HepG2 (cell line): ENCODE results near the gene PPP1R13L. TPM values are rescaled to one million over a fixed set of nuclear protein-coding genes. Genes with fewer than 3 reads are reported as not detected.
A peak's percentile ranks its signal among the peaks of the same experiment; 100 is the strongest.

Experiments
- ARID3A ChIP-seq: IDR thresholded peaks from 2 replicates; pipeline ENCODE4 v1.6.1; 2012; ENCODE audit warnings: low read depth, low read length, improper control_type of control experiment
- CSRNP2 ChIP-seq: sonication (generic); formaldehyde crosslinking; conservative IDR thresholded peaks from 2 replicates; pipeline ENCODE4 v1.8.0; 2022; ENCODE audit warnings: low read depth, missing genetic modification reagents
- JARID2 ChIP-seq: sonication (generic); formaldehyde crosslinking; IDR thresholded peaks from 2 replicates; pipeline ENCODE4 v1.8.1; 2023; ENCODE audit warnings: missing genetic modification reagents, inconsistent platforms; ENCODE audit not compliant: insufficient replicate concordance
- JUNB ChIP-seq: sonication (generic); formaldehyde crosslinking; IDR thresholded peaks from 2 replicates; pipeline ENCODE4 v1.8.0; 2022; ENCODE audit warnings: missing genetic modification reagents, mild to moderate bottlenecking, borderline replicate concordance
- MBNL3 ChIP-seq: fragments of 250-450 bp; sonication (Bioruptor Pico); conservative IDR thresholded peaks from 2 replicates; pipeline ENCODE4 v1.8.0; 2022; ENCODE audit warnings: mild to moderate bottlenecking, inconsistent platforms
- MNT ChIP-seq: fragments of 450-650 bp; IDR thresholded peaks from 2 replicates; pipeline ENCODE4 v1.6.1; 2016
- MTF2 ChIP-seq: sonication (generic); formaldehyde crosslinking; IDR thresholded peaks from 2 replicates; pipeline ENCODE4 v1.5.0; 2020; ENCODE audit warnings: missing genetic modification reagents, borderline replicate concordance
- NFYB ChIP-seq: sonication (generic); formaldehyde crosslinking; IDR thresholded peaks from 2 replicates; pipeline ENCODE4 v1.4.0; 2020; ENCODE audit warnings: missing genetic modification reagents
- NRL ChIP-seq: sonication (generic); formaldehyde crosslinking; IDR thresholded peaks from 2 replicates; pipeline ENCODE4 v1.5.0; 2020; ENCODE audit warnings: missing genetic modification reagents, mild to moderate bottlenecking, moderate library complexity, borderline replicate concordance
- ZNF383 ChIP-seq: sonication (generic); formaldehyde crosslinking; IDR thresholded peaks from 2 replicates; pipeline ENCODE4 v1.4.0; 2020; ENCODE audit warnings: missing genetic modification reagents, mild to moderate bottlenecking, borderline replicate concordance
- ZNF629 ChIP-seq: sonication (generic); formaldehyde crosslinking; conservative IDR thresholded peaks from 2 replicates; pipeline ENCODE4 v1.5.0; 2020; ENCODE audit warnings: missing genetic modification reagents
- ZNF761 ChIP-seq: sonication (generic); formaldehyde crosslinking; conservative IDR thresholded peaks from 2 replicates; pipeline ENCODE4 v1.4.0; 2020; ENCODE audit warnings: mild to moderate bottlenecking, missing genetic modification reagents
- polyA plus RNA-seq, 8 experiments: library from polyadenylated mRNA; depleted of rRNA in 3 of 8; stranded (reverse) in 7 of 8; unstranded in 1 of 8; fragments of >200 nt; fragmentation: Illumina TruSeq in 4 of 8; extraction: Trizol in 4 of 8; gene quantifications; 2 replicates each; pipeline versions ENCODE4 v1.2.1 to v1.2.3, GENCODE V29; 2011 to 2016; ENCODE audit warnings: low read depth in 4 of 8, missing spikeins in 1 of 8, mixed read lengths in 1 of 8; ENCODE audit not compliant: insufficient read depth in 1 of 8
- total RNA-seq, 5 experiments: library from RNA; depleted of rRNA; stranded (reverse); fragments of >200 nt; fragmentation: Illumina TruSeq; extraction: Trizol; gene quantifications; 2 replicates each; pipeline ENCODE4 v1.2.3, GENCODE V29; 2016; ENCODE audit warnings: low read depth in 1 of 5
- TF ChIP-seq, protein P1 (sequence below): sonication (generic); formaldehyde crosslinking; IDR thresholded peaks from 2 replicates; pipeline ENCODE4 v1.9.0; 2022; ENCODE audit warnings: missing genetic modification reagents, mild to moderate bottlenecking, borderline replicate concordance
- TF ChIP-seq, protein P2 (sequence below): sonication (generic); formaldehyde crosslinking; IDR thresholded peaks from 2 replicates; pipeline ENCODE4 v1.4.0; 2020; ENCODE audit warnings: missing genetic modification reagents, mild to moderate bottlenecking, borderline replicate concordance

Gene PPP1R13L
- total and polyA plus RNA-seq, 2 of the 13 experiments (the other 11 are each of a cell fraction or from before 2014, with no cell fraction given): 1.3 to 6.6 TPM

GRCh38 chr19:45424191-45425058 is 19.6 kb upstream of the PPP1R13L start (continued):
- TF ChIP-seq CSRNP2 (CRISPR knock-in tag) (no peak), MTF2 (CRISPR knock-in tag) (no peak), MBNL3 (CRISPR knock-in tag) (no peak), MNT (no peak), ZNF629 (CRISPR knock-in tag) (0 out of 2 replicates have a peak, but pooled peaks have one; percentile 30), NFYB (CRISPR knock-in tag) (no peak), NRL (CRISPR knock-in tag) (no peak; the same call in 1 of the 2 replicates), ZNF761 (CRISPR knock-in tag) (peak; percentile 78; the same call in 1 of the 2 replicates), ZNF383 (no peak), JARID2 (no peak), ARID3A (no peak; the same call in 1 of the 2 replicates), JUNB (CRISPR knock-in tag) (peak; percentile 47; the same call in 1 of the 2 replicates)
- TF ChIP-seq, protein P1, sequence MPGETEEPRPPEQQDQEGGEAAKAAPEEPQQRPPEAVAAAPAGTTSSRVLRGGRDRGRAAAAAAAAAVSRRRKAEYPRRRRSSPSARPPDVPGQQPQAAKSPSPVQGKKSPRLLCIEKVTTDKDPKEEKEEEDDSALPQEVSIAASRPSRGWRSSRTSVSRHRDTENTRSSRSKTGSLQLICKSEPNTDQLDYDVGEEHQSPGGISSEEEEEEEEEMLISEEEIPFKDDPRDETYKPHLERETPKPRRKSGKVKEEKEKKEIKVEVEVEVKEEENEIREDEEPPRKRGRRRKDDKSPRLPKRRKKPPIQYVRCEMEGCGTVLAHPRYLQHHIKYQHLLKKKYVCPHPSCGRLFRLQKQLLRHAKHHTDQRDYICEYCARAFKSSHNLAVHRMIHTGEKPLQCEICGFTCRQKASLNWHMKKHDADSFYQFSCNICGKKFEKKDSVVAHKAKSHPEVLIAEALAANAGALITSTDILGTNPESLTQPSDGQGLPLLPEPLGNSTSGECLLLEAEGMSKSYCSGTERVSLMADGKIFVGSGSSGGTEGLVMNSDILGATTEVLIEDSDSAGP (CRISPR knock-in tag): peak; percentile 35; the same call in 1 of the 2 replicates
- TF ChIP-seq, protein P2, sequence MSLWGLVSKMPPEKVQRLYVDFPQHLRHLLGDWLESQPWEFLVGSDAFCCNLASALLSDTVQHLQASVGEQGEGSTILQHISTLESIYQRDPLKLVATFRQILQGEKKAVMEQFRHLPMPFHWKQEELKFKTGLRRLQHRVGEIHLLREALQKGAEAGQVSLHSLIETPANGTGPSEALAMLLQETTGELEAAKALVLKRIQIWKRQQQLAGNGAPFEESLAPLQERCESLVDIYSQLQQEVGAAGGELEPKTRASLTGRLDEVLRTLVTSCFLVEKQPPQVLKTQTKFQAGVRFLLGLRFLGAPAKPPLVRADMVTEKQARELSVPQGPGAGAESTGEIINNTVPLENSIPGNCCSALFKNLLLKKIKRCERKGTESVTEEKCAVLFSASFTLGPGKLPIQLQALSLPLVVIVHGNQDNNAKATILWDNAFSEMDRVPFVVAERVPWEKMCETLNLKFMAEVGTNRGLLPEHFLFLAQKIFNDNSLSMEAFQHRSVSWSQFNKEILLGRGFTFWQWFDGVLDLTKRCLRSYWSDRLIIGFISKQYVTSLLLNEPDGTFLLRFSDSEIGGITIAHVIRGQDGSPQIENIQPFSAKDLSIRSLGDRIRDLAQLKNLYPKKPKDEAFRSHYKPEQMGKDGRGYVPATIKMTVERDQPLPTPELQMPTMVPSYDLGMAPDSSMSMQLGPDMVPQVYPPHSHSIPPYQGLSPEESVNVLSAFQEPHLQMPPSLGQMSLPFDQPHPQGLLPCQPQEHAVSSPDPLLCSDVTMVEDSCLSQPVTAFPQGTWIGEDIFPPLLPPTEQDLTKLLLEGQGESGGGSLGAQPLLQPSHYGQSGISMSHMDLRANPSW (CRISPR knock-in tag): no peak
